K562 (cell line): ENCODE data around the gene DMBT1. TPM values are rescaled to one million over a fixed set of nuclear protein-coding genes. Genes with fewer than 3 reads are reported as not detected.

Experiments
- ELF4 ChIP-seq: fragments of 450-650 bp; formaldehyde crosslinking; IDR thresholded peaks from 2 replicates; pipeline ENCODE4 v1.4.0; 2022; ENCODE audit warnings: missing genetic modification characterization
- GABPB1 ChIP-seq: sonication (generic); formaldehyde crosslinking; IDR thresholded peaks from 2 replicates; pipeline ENCODE4 v1.8.0; 2022; ENCODE audit warnings: mild to moderate bottlenecking, missing genetic modification reagents
- SUPT5H ChIP-seq: fragments of 450-650 bp; IDR thresholded peaks from 2 replicates; pipeline ENCODE4 v1.6.1; 2016
- polyA plus RNA-seq, 8 experiments: library from polyadenylated mRNA; depleted of rRNA in 4 of 8; stranded (reverse) in 5 of 8; unstranded in 3 of 8; fragments of >200 nt; fragmentation: Nextera tagmentation in 2 of 8; fragmentation: Illumina TruSeq in 1 of 8; extraction: Ambion mirVana in 2 of 8; extraction: Trizol in 1 of 8; gene quantifications; 2 replicates each; pipeline versions ENCODE4 v1.2.1 to v1.2.3, GENCODE V29; 2011 to 2014; ENCODE audit warnings: inconsistent platforms in 1 of 8, missing spikeins in 1 of 8
- total RNA-seq, 7 experiments: library from RNA; depleted of rRNA in 6 of 7; stranded (reverse); fragments of >200 nt in 6 of 7; fragmentation: Illumina TruSeq in 2 of 7; extraction: Trizol in 2 of 7; gene quantifications; 2 replicates each; pipeline versions ENCODE4 v1.2.1 to v1.2.3, GENCODE V29; 2011 to 2021; ENCODE audit warnings: low replicate concordance in 1 of 7
- TF ChIP-seq, protein P1 (sequence below): fragments of 250-450 bp; sonication (Bioruptor Pico); IDR thresholded peaks from 2 replicates; pipeline ENCODE4 v1.4.0; 2020
- TF ChIP-seq, protein P2 (sequence below): sonication (generic); formaldehyde crosslinking; IDR thresholded peaks from 2 replicates; pipeline ENCODE4 v1.8.1; 2023; ENCODE audit warnings: missing genetic modification reagents, mild to moderate bottlenecking, borderline replicate concordance
- TF ChIP-seq, protein P3 (sequence below): fragments of 450-650 bp; IDR thresholded peaks from 2 replicates; pipeline ENCODE4 v1.7.1; 2018; ENCODE audit warnings: mild to moderate bottlenecking, low read depth; ENCODE audit not compliant: partially characterized antibody

The DMBT1 gene
- total and polyA plus RNA-seq, 9 of the 15 experiments (the other 6 are each of a cell fraction or from before 2014, with no cell fraction given): 0.01 to 0.07 TPM; not detected in 7

- TF ChIP-seq, protein P1, sequence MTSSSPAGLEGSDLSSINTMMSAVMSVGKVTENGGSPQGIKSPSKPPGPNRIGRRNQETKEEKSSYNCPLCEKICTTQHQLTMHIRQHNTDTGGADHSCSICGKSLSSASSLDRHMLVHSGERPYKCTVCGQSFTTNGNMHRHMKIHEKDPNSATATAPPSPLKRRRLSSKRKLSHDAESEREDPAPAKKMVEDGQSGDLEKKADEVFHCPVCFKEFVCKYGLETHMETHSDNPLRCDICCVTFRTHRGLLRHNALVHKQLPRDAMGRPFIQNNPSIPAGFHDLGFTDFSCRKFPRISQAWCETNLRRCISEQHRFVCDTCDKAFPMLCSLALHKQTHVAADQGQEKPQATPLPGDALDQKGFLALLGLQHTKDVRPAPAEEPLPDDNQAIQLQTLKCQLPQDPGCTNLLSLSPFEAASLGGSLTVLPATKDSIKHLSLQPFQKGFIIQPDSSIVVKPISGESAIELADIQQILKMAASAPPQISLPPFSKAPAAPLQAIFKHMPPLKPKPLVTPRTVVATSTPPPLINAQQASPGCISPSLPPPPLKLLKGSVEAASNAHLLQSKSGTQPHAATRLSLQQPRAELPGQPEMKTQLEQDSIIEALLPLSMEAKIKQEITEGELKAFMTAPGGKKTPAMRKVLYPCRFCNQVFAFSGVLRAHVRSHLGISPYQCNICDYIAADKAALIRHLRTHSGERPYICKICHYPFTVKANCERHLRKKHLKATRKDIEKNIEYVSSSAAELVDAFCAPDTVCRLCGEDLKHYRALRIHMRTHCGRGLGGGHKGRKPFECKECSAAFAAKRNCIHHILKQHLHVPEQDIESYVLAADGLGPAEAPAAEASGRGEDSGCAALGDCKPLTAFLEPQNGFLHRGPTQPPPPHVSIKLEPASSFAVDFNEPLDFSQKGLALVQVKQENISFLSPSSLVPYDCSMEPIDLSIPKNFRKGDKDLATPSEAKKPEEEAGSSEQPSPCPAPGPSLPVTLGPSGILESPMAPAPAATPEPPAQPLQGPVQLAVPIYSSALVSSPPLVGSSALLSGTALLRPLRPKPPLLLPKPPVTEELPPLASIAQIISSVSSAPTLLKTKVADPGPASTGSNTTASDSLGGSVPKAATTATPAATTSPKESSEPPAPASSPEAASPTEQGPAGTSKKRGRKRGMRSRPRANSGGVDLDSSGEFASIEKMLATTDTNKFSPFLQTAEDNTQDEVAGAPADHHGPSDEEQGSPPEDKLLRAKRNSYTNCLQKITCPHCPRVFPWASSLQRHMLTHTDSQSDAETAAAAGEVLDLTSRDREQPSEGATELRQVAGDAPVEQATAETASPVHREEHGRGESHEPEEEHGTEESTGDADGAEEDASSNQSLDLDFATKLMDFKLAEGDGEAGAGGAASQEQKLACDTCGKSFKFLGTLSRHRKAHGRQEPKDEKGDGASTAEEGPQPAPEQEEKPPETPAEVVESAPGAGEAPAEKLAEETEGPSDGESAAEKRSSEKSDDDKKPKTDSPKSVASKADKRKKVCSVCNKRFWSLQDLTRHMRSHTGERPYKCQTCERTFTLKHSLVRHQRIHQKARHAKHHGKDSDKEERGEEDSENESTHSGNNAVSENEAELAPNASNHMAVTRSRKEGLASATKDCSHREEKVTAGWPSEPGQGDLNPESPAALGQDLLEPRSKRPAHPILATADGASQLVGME (CRISPR knock-in tag): no peak
- no peak for TF ChIP-seq GABPB1
- no peak for TF ChIP-seq ELF4
- TF ChIP-seq, protein P2, sequence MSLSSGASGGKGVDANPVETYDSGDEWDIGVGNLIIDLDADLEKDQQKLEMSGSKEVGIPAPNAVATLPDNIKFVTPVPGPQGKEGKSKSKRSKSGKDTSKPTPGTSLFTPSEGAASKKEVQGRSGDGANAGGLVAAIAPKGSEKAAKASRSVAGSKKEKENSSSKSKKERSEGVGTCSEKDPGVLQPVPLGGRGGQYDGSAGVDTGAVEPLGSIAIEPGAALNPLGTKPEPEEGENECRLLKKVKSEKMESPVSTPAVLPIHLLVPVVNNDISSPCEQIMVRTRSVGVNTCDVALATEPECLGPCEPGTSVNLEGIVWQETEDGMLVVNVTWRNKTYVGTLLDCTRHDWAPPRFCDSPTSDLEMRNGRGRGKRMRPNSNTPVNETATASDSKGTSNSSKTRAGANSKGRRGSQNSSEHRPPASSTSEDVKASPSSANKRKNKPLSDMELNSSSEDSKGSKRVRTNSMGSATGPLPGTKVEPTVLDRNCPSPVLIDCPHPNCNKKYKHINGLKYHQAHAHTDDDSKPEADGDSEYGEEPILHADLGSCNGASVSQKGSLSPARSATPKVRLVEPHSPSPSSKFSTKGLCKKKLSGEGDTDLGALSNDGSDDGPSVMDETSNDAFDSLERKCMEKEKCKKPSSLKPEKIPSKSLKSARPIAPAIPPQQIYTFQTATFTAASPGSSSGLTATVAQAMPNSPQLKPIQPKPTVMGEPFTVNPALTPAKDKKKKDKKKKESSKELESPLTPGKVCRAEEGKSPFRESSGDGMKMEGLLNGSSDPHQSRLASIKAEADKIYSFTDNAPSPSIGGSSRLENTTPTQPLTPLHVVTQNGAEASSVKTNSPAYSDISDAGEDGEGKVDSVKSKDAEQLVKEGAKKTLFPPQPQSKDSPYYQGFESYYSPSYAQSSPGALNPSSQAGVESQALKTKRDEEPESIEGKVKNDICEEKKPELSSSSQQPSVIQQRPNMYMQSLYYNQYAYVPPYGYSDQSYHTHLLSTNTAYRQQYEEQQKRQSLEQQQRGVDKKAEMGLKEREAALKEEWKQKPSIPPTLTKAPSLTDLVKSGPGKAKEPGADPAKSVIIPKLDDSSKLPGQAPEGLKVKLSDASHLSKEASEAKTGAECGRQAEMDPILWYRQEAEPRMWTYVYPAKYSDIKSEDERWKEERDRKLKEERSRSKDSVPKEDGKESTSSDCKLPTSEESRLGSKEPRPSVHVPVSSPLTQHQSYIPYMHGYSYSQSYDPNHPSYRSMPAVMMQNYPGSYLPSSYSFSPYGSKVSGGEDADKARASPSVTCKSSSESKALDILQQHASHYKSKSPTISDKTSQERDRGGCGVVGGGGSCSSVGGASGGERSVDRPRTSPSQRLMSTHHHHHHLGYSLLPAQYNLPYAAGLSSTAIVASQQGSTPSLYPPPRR: no peak
- TF ChIP-seq SUPT5H: no peak
- TF ChIP-seq, protein P3, sequence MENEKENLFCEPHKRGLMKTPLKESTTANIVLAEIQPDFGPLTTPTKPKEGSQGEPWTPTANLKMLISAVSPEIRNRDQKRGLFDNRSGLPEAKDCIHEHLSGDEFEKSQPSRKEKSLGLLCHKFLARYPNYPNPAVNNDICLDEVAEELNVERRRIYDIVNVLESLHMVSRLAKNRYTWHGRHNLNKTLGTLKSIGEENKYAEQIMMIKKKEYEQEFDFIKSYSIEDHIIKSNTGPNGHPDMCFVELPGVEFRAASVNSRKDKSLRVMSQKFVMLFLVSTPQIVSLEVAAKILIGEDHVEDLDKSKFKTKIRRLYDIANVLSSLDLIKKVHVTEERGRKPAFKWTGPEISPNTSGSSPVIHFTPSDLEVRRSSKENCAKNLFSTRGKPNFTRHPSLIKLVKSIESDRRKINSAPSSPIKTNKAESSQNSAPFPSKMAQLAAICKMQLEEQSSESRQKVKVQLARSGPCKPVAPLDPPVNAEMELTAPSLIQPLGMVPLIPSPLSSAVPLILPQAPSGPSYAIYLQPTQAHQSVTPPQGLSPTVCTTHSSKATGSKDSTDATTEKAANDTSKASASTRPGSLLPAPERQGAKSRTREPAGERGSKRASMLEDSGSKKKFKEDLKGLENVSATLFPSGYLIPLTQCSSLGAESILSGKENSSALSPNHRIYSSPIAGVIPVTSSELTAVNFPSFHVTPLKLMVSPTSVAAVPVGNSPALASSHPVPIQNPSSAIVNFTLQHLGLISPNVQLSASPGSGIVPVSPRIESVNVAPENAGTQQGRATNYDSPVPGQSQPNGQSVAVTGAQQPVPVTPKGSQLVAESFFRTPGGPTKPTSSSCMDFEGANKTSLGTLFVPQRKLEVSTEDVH: no peak
These were observed 113.2 kb downstream of the DMBT1 start (continued) for GRCh38 chr10:122673731-122674130.
